HepG2 (cell line): ENCODE results near the gene TMEM131. TPM values are rescaled to one million over a fixed set of nuclear protein-coding genes. Genes with fewer than 3 reads are reported as not detected.

Experiments
- ATAC-seq: fragments of 200-7000 bp; cut with Tn5 transposase; 3 replicates; pipeline ENCODE4 v1.9.1; 2020; ENCODE audit warnings: mild to moderate bottlenecking, moderate library complexity
- BruUV-seq: library from RNA; stranded (reverse); fragments of 400-500 nt; replicated peaks from 2 replicates; lab custom pipeline; 2021; lab: Mats Ljungman, UMichigan
- CTCF ChIA-PET: fragments of 300-600 bp; formaldehyde crosslinking; extraction: SDS; loops from one replicate; lab custom pipeline; 2021; ENCODE audit warnings: low total read pairs, inconsistent platforms, low intra/inter-chr PET ratio; lab: Yijun Ruan, JAX
- POLR2A ChIA-PET: fragments of 350-600 bp; sonication (Branson Sonifier 250); formaldehyde crosslinking; loops from one replicate; lab custom pipeline; 2020; ENCODE audit warnings: antibody characterized with exemption, inconsistent platforms; lab: Yijun Ruan, JAX
- DNase-seq: peaks from one replicate; pipeline ENCODE4 v3.0.0-alpha.2; 2015; ENCODE audit warnings: low spot score
- FAIRE-seq: peaks from 3 replicates; lab custom pipeline; 2011; peaks lifted over from hg19 to GRCh38; lab: Jason Lieb, UNC
- H2AFZ ChIP-seq: one replicate; pipeline ENCODE4 v1.6.1; 2011; ENCODE audit warnings: low read length, inconsistent platforms
- H3K27ac ChIP-seq: fragments of 300-600 bp; 3 replicates; pipeline ENCODE4 v1.8.0; 2011; ENCODE audit warnings: mixed run types, mild to moderate bottlenecking, mixed read lengths, low read length, inconsistent platforms; ENCODE audit not compliant: insufficient read depth; ENCODE audit errors: extremely low read length
- H3K27me3 ChIP-seq, 2 experiments: fragments of 200-600 bp in 1 of 2; 2 replicates in 1 of 2; 3 replicates in 1 of 2; pipeline versions ENCODE4 v1.6.0 to v1.8.0; 2011; ENCODE audit warnings: low read length in 2 of 2, mild to moderate bottlenecking in 2 of 2, moderate library complexity in 2 of 2, inconsistent platforms in 1 of 2; ENCODE audit not compliant: insufficient read depth in 2 of 2, control insufficient read depth in 1 of 2
- H3K36me3 ChIP-seq, 2 experiments: fragments of 200-600 bp in 1 of 2; replicated peaks in 1 of 2; 2 replicates in 1 of 2; 3 replicates in 1 of 2; pipeline versions ENCODE4 v1.5.1 to v1.8.0; 2011; ENCODE audit warnings: low read length in 2 of 2, inconsistent platforms in 1 of 2; ENCODE audit not compliant: insufficient read depth in 2 of 2, control insufficient read depth in 1 of 2
- H3K4me1 ChIP-seq: 2 replicates; pipeline ENCODE4 v1.5.1; 2012; ENCODE audit warnings: low read length, inconsistent platforms; ENCODE audit not compliant: insufficient read depth
- H3K4me2 ChIP-seq: 2 replicates; pipeline ENCODE4 v1.6.0; 2011; ENCODE audit warnings: low read depth, low read length, inconsistent platforms
- H3K4me3 ChIP-seq, 3 experiments: fragments of 200-600 bp in 1 of 3; sonication (generic), shearing (Covaris generic) in 1 of 3; replicated peaks in 1 of 3; 2 replicates each; pipeline ENCODE4 v1.5.1; 2011 to 2016; ENCODE audit warnings: low read length in 3 of 3, inconsistent platforms in 2 of 3, low read depth in 2 of 3, mild to moderate bottlenecking in 2 of 3, control low read depth in 1 of 3, mixed read lengths in 1 of 3; ENCODE audit not compliant: insufficient read depth in 1 of 3
- H3K79me2 ChIP-seq: one replicate; pipeline ENCODE4 v1.6.1; 2011; ENCODE audit warnings: low read length, inconsistent platforms; ENCODE audit not compliant: insufficient read depth
- H3K9ac ChIP-seq: 2 replicates; pipeline ENCODE4 v1.6.0; 2011; ENCODE audit warnings: mild to moderate bottlenecking, low read depth, low read length, inconsistent platforms; ENCODE audit not compliant: insufficient read depth
- H3K9me3 ChIP-seq: 2 replicates; pipeline ENCODE4 v1.5.1; 2012; ENCODE audit warnings: mild to moderate bottlenecking, low read length
- H4K20me1 ChIP-seq: 2 replicates; pipeline ENCODE4 v1.6.0; 2011; ENCODE audit warnings: inconsistent platforms, mild to moderate bottlenecking, low read length, moderate library complexity; ENCODE audit not compliant: insufficient read depth
- ATAD3A ChIP-seq: sonication (generic); formaldehyde crosslinking; IDR thresholded peaks from 2 replicates; pipeline ENCODE4 v1.4.0; 2020; ENCODE audit warnings: missing genetic modification reagents
- CBX1 ChIP-seq: IDR thresholded peaks from one replicate; pipeline ENCODE4 v1.6.1; 2016; ENCODE audit warnings: antibody characterized with exemption, low read depth
- CHD2 ChIP-seq: IDR thresholded peaks from 2 replicates; pipeline ENCODE4 v1.6.1; 2011; ENCODE audit warnings: low read depth, low read length, improper control_type of control experiment
- CTCF ChIP-seq: sonication (generic); formaldehyde crosslinking; IDR thresholded peaks from 2 replicates; pipeline ENCODE4 v1.5.0; 2020; ENCODE audit warnings: mild to moderate bottlenecking, missing genetic modification reagents, moderate library complexity
- DMTF1 ChIP-seq: sonication (generic); formaldehyde crosslinking; IDR thresholded peaks from 2 replicates; pipeline ENCODE4 v1.4.0; 2020; ENCODE audit warnings: mild to moderate bottlenecking, missing genetic modification reagents
- KDM2A ChIP-seq: sonication (generic); formaldehyde crosslinking; IDR thresholded peaks from 2 replicates; pipeline ENCODE4 v1.4.0; 2020; ENCODE audit warnings: low read depth, missing genetic modification reagents, borderline replicate concordance
- MED8 ChIP-seq: sonication (generic); formaldehyde crosslinking; IDR thresholded peaks from 2 replicates; pipeline ENCODE4 v1.8.1; 2023; ENCODE audit warnings: mild to moderate bottlenecking, missing genetic modification reagents; ENCODE audit not compliant: insufficient replicate concordance
- SSRP1 ChIP-seq: IDR thresholded peaks from 2 replicates; pipeline ENCODE4 v1.6.1; 2016; ENCODE audit warnings: control low read depth
- STAT5B ChIP-seq: sonication (generic); formaldehyde crosslinking; IDR thresholded peaks from 2 replicates; pipeline ENCODE4 v1.4.0; 2020; ENCODE audit warnings: missing genetic modification reagents
- ZEB1 ChIP-seq: IDR thresholded peaks from 2 replicates; pipeline ENCODE4 v1.6.1; 2012; ENCODE audit warnings: mild to moderate bottlenecking, low read depth, inconsistent platforms; ENCODE audit not compliant: insufficient replicate concordance
- ZNF263 ChIP-seq: sonication (generic); formaldehyde crosslinking; IDR thresholded peaks from 2 replicates; pipeline ENCODE4 v1.4.0; 2020; ENCODE audit warnings: missing genetic modification reagents
- ZNF543 ChIP-seq: sonication (generic); formaldehyde crosslinking; IDR thresholded peaks from 2 replicates; pipeline ENCODE4 v1.4.0; 2020; ENCODE audit warnings: mild to moderate bottlenecking, missing genetic modification reagents
- ZNF740 ChIP-seq: sonication (generic); formaldehyde crosslinking; IDR thresholded peaks from 2 replicates; pipeline ENCODE4 v1.4.0; 2020; ENCODE audit warnings: missing genetic modification reagents
- in situ Hi-C: cut with HindIII; loops from 2 replicates; pipeline ENCODE4 v1.10.0; 2017; ENCODE audit warnings: low pct_unique_long_range_greater_than_20kb; ENCODE audit not compliant: extremely low pct_ligation_motif_present
- intact Hi-C: fragments of 100-400 bp; cut with micrococcal nuclease; formaldehyde crosslinking; loops from one replicate; pipeline ENCODE4 v1.10.0; 2022; ENCODE audit not compliant: unreplicated experiment
- polyA plus RNA-seq, 8 experiments: library from polyadenylated mRNA; depleted of rRNA in 3 of 8; stranded (reverse) in 7 of 8; unstranded in 1 of 8; fragments of >200 nt; fragmentation: Illumina TruSeq in 4 of 8; extraction: Trizol in 4 of 8; gene quantifications; 2 replicates each; pipeline versions ENCODE4 v1.2.1 to v1.2.3, GENCODE V29; 2011 to 2016; ENCODE audit warnings: low read depth in 4 of 8, missing spikeins in 1 of 8, mixed read lengths in 1 of 8; ENCODE audit not compliant: insufficient read depth in 1 of 8
- total RNA-seq, 5 experiments: library from RNA; depleted of rRNA; stranded (reverse); fragments of >200 nt; fragmentation: Illumina TruSeq; extraction: Trizol; gene quantifications; 2 replicates each; pipeline ENCODE4 v1.2.3, GENCODE V29; 2016; ENCODE audit warnings: low read depth in 1 of 5
- TF ChIP-seq, protein P1 (sequence below): sonication (generic); formaldehyde crosslinking; IDR thresholded peaks from 2 replicates; pipeline ENCODE4 v1.4.0; 2020; ENCODE audit warnings: mild to moderate bottlenecking, missing genetic modification reagents
- TF ChIP-seq, protein P2 (sequence below): IDR thresholded peaks from 2 replicates; pipeline ENCODE4 v1.6.1; 2012; ENCODE audit warnings: inconsistent platforms

TMEM131 gene
- total and polyA plus RNA-seq, 2 of the 13 experiments (the other 11 are each of a cell fraction or from before 2014, with no cell fraction given) = 17.9 to 19.5 TPM

- in situ Hi-C loops (no loop called here), intact Hi-C loops (no loop called here)
- BruUV-seq = no TSS peak
- TF ChIP-seq CHD2 (no peak), STAT5B (no peak), ZNF740 (no peak), CTCF (no peak), ZNF263 (CRISPR knock-in tag) (no peak), ZNF543 (CRISPR knock-in tag) (no peak), DMTF1 (CRISPR knock-in tag) (no peak), KDM2A (CRISPR knock-in tag) (no peak), CBX1 (no peak), ATAD3A (CRISPR knock-in tag) (no peak), SSRP1 (CRISPR knock-in tag) (no peak), MED8 (CRISPR knock-in tag) (no peak), ZEB1 (no peak)
- TF ChIP-seq, protein P1, sequence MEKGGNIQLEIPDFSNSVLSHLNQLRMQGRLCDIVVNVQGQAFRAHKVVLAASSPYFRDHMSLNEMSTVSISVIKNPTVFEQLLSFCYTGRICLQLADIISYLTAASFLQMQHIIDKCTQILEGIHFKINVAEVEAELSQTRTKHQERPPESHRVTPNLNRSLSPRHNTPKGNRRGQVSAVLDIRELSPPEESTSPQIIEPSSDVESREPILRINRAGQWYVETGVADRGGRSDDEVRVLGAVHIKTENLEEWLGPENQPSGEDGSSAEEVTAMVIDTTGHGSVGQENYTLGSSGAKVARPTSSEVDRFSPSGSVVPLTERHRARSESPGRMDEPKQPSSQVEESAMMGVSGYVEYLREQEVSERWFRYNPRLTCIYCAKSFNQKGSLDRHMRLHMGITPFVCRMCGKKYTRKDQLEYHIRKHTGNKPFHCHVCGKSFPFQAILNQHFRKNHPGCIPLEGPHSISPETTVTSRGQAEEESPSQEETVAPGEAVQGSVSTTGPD = no peak
- TF ChIP-seq, protein P2, sequence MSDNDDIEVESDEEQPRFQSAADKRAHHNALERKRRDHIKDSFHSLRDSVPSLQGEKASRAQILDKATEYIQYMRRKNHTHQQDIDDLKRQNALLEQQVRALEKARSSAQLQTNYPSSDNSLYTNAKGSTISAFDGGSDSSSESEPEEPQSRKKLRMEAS = no peak
- no peak overlapping the region for H3K9ac ChIP-seq
- FAIRE-seq = no peak
- no peaks in the 10 kb centered on the region for H4K20me1 ChIP-seq
- peaks cover 12% of the 10 kb centered on the region for H3K4me1 ChIP-seq
- H2AFZ ChIP-seq = no peak overlapping the region
- no peaks in the 10 kb centered on the region for H3K79me2 ChIP-seq
- H3K4me3 ChIP-seq = no peak overlapping the region
- ChIA-PET POLR2A (no interaction called here), CTCF (no interaction called here)
- no peaks in the 10 kb centered on the region for H3K27me3 ChIP-seq
- no peak for ATAC-seq
- H3K36me3 ChIP-seq = no peaks in the 10 kb centered on the region; a peak in 1 of 5 replicates
- H3K9me3 ChIP-seq = no peaks in the 10 kb centered on the region
- H3K27ac ChIP-seq = no peak overlapping the region
- no peak overlapping the region for H3K4me2 ChIP-seq
- no peak for DNase-seq
Observed at GRCh38 chr2:97901862-97902261, 93.9 kb downstream of the TMEM131 start.
